Measurements from ENCODE around the gene DUOX1.
"Not testable (repeated sequence)": the region's sequence is repeated elsewhere in the genome, so short reads cannot be mapped to it uniquely, and the experiment has no call there.

DNA sequence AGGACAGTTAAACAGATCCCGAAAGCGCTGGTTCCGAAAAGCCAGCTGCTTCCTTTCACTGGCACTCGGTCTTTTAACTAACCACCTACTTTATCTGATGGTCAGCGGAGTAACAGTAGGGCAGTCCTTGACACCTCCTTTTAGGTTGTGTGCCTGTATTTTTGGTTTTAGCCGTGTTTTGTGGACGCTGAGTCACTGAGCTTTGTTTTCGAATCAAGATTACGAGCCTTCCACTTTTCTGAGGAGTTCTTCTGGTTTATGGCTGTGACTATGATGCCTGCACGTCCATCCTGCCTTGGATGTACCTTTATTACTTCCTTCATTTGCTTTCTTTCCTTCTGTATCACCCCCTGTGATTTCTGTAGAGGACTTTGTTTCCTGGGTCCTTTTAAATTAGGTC, 47.4 kb upstream of the DUOX1 start:
- TF ChIP-seq TAF1 (IDR thresholded peaks at IDR 0.05; ENCODE audit: low read depth, low read length); POLR2AphosphoS5 (IDR thresholded peaks at IDR 0.05; ENCODE audit: low read depth, low read length); PAX5 (IDR thresholded peaks at IDR 0.05; ENCODE audit: insufficient read depth, low read length, severe bottlenecking); POLR2A (IDR thresholded peaks at IDR 0.05; ENCODE audit: low read depth, low read length): not testable (repeated sequence)

Data from GM12891 (cell line).